ENCODE data around the gene ELAVL3. TPM values are rescaled to one million over a fixed set of nuclear protein-coding genes. Genes with fewer than 3 reads are reported as not detected.

The ELAVL3 gene
- total and polyA plus RNA-seq, 2 of the 8 experiments (the other 6 are each of a cell fraction or from before 2014, with no cell fraction given) = 0.80 to 1.0 TPM

- TF ChIP-seq SAP30 (IDR thresholded peaks at IDR 0.05; ENCODE audit: insufficient read depth, insufficient replicate concordance, low read length) (peak; percentile 41), ATF3 (IDR thresholded peaks at IDR 0.05; ENCODE audit: insufficient read depth, low read depth, low read length) (no peak), SIN3A (conservative IDR thresholded peaks at IDR 0.05 in 1 of 2, IDR thresholded peaks at IDR 0.05 in 1 of 2; ENCODE audit: low read depth in 1 of 2, low read length in 2 of 2) (peak; percentile 90 to 91; a peak in 3 of 4 replicates), SP1 (IDR thresholded peaks at IDR 0.05; ENCODE audit: low read depth, low read length) (peak; percentile 71), ASH2L (IDR thresholded peaks at IDR 0.05; ENCODE audit: low read length) (no peak), POLR2AphosphoS5 (IDR thresholded peaks at IDR 0.05; ENCODE audit: low read depth, low read length) (no peak; the same call in 1 of the 2 replicates), CHD2 (IDR thresholded peaks at IDR 0.05; ENCODE audit: low read length) (no peak), ZNF274 (IDR thresholded peaks at IDR 0.05; ENCODE audit: borderline replicate concordance, extremely low read depth, low read length) (no peak), CHD1 (IDR thresholded peaks at IDR 0.05; ENCODE audit: low read depth, low read length) (no peak), RFX5 (IDR thresholded peaks at IDR 0.05; ENCODE audit: borderline replicate concordance, low read depth, low read length) (no peak), GTF2F1 (IDR thresholded peaks at IDR 0.05; ENCODE audit: borderline replicate concordance, low read depth, low read length) (no peak), RAD21 (IDR thresholded peaks at IDR 0.05 in 1 of 2, conservative IDR thresholded peaks at IDR 0.05 in 1 of 2; ENCODE audit: low read depth in 2 of 2, low read length in 2 of 2) (peak; percentile 2 to 21; a peak in 1 of 4 replicates), SIRT6 (IDR thresholded peaks at IDR 0.05; ENCODE audit: low read length) (no peak), CEBPB (IDR thresholded peaks at IDR 0.05; ENCODE audit: low read depth, low read length) (no peak), USF2 (IDR thresholded peaks at IDR 0.05; ENCODE audit: low read length) (no peak), RNF2 (IDR thresholded peaks at IDR 0.05; ENCODE audit: borderline replicate concordance, low read depth, low read length, missing control alignments, poor library complexity, severe bottlenecking) (no peak), GABPA (IDR thresholded peaks at IDR 0.05; ENCODE audit: borderline replicate concordance, insufficient read depth, low read length) (0 out of 2 replicates have a peak, but pooled peaks have one; percentile 18)
- TF ChIP-seq, protein P1, sequence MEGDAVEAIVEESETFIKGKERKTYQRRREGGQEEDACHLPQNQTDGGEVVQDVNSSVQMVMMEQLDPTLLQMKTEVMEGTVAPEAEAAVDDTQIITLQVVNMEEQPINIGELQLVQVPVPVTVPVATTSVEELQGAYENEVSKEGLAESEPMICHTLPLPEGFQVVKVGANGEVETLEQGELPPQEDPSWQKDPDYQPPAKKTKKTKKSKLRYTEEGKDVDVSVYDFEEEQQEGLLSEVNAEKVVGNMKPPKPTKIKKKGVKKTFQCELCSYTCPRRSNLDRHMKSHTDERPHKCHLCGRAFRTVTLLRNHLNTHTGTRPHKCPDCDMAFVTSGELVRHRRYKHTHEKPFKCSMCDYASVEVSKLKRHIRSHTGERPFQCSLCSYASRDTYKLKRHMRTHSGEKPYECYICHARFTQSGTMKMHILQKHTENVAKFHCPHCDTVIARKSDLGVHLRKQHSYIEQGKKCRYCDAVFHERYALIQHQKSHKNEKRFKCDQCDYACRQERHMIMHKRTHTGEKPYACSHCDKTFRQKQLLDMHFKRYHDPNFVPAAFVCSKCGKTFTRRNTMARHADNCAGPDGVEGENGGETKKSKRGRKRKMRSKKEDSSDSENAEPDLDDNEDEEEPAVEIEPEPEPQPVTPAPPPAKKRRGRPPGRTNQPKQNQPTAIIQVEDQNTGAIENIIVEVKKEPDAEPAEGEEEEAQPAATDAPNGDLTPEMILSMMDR (IDR thresholded peaks at IDR 0.05; ENCODE audit: control extremely low read depth in 1 of 3, insufficient read depth in 1 of 3, low read depth in 1 of 3, low read length in 3 of 3) = peak in 1 of 3 experiments; percentile 7; a peak in 1 of 4 replicates
These were observed 913 bp upstream of the ELAVL3 start (continued) for GRCh38 chr19:11481534-11482383.
